SK-N-SH treated with all-trans-retinoic acid at 6 μM for 48 hours (cell line): ENCODE measurements around the gene TOP3A.

Experiments used
- ATAC-seq: fragments of 200-7000 bp; cut with Tn5 transposase; 3 replicates; pipeline ENCODE4 v1.9.1; 2020; ENCODE audit warnings: mild to moderate bottlenecking, moderate library complexity
- ARNTL ChIP-seq: fragments of 450-650 bp; formaldehyde crosslinking; IDR thresholded peaks from 2 replicates; pipeline ENCODE4 v1.5.0; 2020; ENCODE audit warnings: low read depth, mild to moderate bottlenecking, moderate library complexity, borderline replicate concordance
- BACH2 ChIP-seq: fragments of 250-450 bp; sonication (Bioruptor Pico); IDR thresholded peaks from 2 replicates; pipeline ENCODE4 v1.9.0; 2021; ENCODE audit warnings: mild to moderate bottlenecking, borderline replicate concordance
- CSDC2 ChIP-seq: fragments of 250-450 bp; sonication (Bioruptor Pico); IDR thresholded peaks from 2 replicates; pipeline ENCODE4 v1.5.0; 2020; ENCODE audit warnings: mild to moderate bottlenecking, moderate library complexity
- ESRRG ChIP-seq: fragments of 250-450 bp; sonication (Bioruptor Pico); IDR thresholded peaks from 2 replicates; pipeline ENCODE4 v1.6.1; 2021; ENCODE audit warnings: mild to moderate bottlenecking
- ISL1 ChIP-seq: fragments of 250-450 bp; sonication (Bioruptor Pico); IDR thresholded peaks from 2 replicates; pipeline ENCODE4 v2.1.2; 2022; ENCODE audit warnings: mild to moderate bottlenecking, moderate library complexity
- PPARA ChIP-seq: fragments of 250-450 bp; sonication (Bioruptor Pico); IDR thresholded peaks from 2 replicates; pipeline ENCODE4 v1.5.0; 2020; ENCODE audit warnings: mild to moderate bottlenecking, borderline replicate concordance
- RARB ChIP-seq: fragments of 250-450 bp; sonication (Bioruptor Pico); IDR thresholded peaks from 2 replicates; pipeline ENCODE4 v1.8.0; 2021; ENCODE audit warnings: mild to moderate bottlenecking, moderate library complexity
- SNAI2 ChIP-seq: fragments of 250-450 bp; sonication (Bioruptor Pico); IDR thresholded peaks from 2 replicates; pipeline ENCODE4 v1.5.0; 2020; ENCODE audit warnings: mild to moderate bottlenecking, moderate library complexity
- TOX ChIP-seq: fragments of 250-450 bp; sonication (Bioruptor Pico); IDR thresholded peaks from 2 replicates; pipeline ENCODE4 v1.8.0; 2021; ENCODE audit warnings: mild to moderate bottlenecking, moderate library complexity, borderline replicate concordance
- ZC3H10 ChIP-seq: fragments of 250-450 bp; sonication (Bioruptor Pico); IDR thresholded peaks from 2 replicates; pipeline ENCODE4 v1.5.1; 2021; ENCODE audit warnings: mild to moderate bottlenecking, moderate library complexity
- ZFP30 ChIP-seq: fragments of 450-650 bp; formaldehyde crosslinking; IDR thresholded peaks from 2 replicates; pipeline ENCODE4 v1.5.0; 2022; ENCODE audit warnings: mild to moderate bottlenecking, moderate library complexity
- TF ChIP-seq, protein P1 (sequence below): fragments of 250-450 bp; sonication (Bioruptor Pico); IDR thresholded peaks from 2 replicates; pipeline ENCODE4 v1.5.1; 2021; ENCODE audit warnings: mild to moderate bottlenecking, moderate library complexity
- TF ChIP-seq, protein P2 (sequence below): fragments of 250-450 bp; sonication (Bioruptor Pico); IDR thresholded peaks from 2 replicates; pipeline ENCODE4 v1.8.0; 2021; ENCODE audit warnings: low read depth, mild to moderate bottlenecking, moderate library complexity, borderline replicate concordance
- TF ChIP-seq, protein P3 (sequence below): fragments of 250-450 bp; sonication (Bioruptor Pico); IDR thresholded peaks from 2 replicates; pipeline ENCODE4 v1.8.0; 2020; ENCODE audit warnings: mild to moderate bottlenecking, moderate library complexity, borderline replicate concordance
- TF ChIP-seq, protein P4 (sequence below): fragments of 250-450 bp; sonication (Bioruptor Pico); IDR thresholded peaks from 2 replicates; pipeline ENCODE4 v1.5.1; 2020; ENCODE audit warnings: low read depth, mild to moderate bottlenecking, moderate library complexity
- TF ChIP-seq, protein P5 (sequence below): fragments of 250-450 bp; sonication (Bioruptor Pico); IDR thresholded peaks from 2 replicates; pipeline ENCODE4 v1.5.0; 2020; ENCODE audit warnings: mild to moderate bottlenecking, moderate library complexity

TOP3A gene

DNA sequence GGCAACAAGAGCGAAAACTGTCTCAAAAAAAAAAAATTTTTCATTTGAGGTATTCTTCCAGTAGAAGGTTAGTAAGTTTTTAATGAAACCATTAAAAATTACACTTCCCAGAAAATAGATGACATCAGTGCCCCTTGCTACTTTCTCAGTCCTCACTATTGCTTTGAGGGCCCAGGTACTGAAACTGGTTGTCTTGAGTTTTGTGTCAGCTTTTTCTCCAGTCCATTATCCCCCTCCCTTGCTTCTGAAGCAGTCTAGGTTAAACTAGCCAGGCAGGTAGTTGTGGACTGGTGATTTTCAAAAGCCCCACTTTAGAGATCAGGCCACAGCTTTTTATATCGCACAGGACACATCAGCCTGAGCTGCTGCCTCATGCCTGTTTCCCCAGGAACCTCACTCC lies 11.2 kb upstream of the TOP3A start:
- TF ChIP-seq ZC3H10 (CRISPR knock-in tag) (no peak), CSDC2 (CRISPR knock-in tag) (no peak), SNAI2 (no peak), ISL1 (CRISPR knock-in tag) (no peak), ARNTL (CRISPR knock-in tag) (no peak), ESRRG (CRISPR knock-in tag) (no peak)
- TF ChIP-seq, protein P1, sequence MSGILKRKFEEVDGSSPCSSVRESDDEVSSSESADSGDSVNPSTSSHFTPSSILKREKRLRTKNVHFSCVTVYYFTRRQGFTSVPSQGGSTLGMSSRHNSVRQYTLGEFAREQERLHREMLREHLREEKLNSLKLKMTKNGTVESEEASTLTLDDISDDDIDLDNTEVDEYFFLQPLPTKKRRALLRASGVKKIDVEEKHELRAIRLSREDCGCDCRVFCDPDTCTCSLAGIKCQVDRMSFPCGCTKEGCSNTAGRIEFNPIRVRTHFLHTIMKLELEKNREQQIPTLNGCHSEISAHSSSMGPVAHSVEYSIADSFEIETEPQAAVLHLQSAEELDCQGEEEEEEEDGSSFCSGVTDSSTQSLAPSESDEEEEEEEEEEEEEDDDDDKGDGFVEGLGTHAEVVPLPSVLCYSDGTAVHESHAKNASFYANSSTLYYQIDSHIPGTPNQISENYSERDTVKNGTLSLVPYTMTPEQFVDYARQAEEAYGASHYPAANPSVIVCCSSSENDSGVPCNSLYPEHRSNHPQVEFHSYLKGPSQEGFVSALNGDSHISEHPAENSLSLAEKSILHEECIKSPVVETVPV = no peak
- TF ChIP-seq, protein P2, sequence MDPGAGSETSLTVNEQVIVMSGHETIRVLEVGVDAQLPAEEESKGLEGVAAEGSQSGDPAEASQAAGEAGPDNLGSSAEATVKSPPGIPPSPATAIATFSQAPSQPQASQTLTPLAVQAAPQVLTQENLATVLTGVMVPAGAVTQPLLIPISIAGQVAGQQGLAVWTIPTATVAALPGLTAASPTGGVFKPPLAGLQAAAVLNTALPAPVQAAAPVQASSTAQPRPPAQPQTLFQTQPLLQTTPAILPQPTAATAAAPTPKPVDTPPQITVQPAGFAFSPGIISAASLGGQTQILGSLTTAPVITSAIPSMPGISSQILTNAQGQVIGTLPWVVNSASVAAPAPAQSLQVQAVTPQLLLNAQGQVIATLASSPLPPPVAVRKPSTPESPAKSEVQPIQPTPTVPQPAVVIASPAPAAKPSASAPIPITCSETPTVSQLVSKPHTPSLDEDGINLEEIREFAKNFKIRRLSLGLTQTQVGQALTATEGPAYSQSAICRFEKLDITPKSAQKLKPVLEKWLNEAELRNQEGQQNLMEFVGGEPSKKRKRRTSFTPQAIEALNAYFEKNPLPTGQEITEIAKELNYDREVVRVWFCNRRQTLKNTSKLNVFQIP (CRISPR knock-in tag) = no peak
- no peak for ATAC-seq

DNA sequence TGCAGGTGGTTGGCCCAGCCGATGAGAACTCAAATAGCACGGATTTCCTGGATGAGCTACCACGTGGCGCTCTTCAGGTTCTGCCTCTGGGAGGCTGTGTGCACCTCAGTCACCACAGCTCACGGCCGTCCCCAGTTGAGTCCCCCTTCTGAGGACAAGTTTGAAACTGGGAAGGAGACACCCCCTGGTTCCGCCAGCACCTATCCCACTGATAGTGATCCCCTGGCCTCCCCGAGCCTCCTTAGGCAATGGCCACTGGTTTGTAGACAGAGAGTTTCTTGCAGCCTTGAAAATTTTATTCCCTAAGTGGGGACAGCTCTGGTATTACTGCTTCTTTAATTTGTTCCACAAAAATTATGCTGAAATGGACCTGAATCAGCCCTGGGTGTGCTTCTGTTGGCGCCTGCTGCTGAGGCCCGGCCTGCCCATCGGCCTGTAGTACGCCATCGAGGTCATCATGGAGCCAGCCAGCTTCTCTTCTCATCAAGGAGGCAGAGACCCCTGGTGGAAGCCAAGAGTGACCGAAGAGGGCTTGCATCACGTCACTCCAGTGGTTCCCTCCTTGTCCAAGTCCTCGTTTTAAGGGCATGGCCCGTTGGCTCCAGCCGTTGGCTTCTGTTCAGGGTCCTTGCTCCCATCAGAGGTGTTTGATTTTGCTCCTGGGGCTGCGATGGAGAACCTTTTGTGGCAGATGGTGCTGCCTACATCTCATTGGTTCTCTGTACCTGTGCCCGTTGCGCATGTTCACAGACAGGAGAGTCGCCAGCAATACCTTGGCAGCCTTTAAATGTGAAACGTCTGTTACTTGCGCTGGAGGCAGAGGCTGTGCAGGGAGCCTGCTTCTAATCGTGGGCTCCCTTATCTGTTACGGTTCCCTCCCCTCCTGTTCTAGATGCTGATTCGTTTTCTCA lies 9.6 kb upstream of the TOP3A start:
- ATAC-seq = no peak

More for the DNA sequence above, 9.6 kb upstream of the TOP3A start:
- TF ChIP-seq TOX (CRISPR knock-in tag) (no peak), ZC3H10 (CRISPR knock-in tag) (no peak), BACH2 (no peak), RARB (CRISPR knock-in tag) (no peak), SNAI2 (no peak), ESRRG (CRISPR knock-in tag) (no peak), PPARA (no peak), ISL1 (CRISPR knock-in tag) (no peak), ZFP30 (CRISPR knock-in tag) (no peak)
- TF ChIP-seq, protein P1 = no peak
- TF ChIP-seq, protein P3, sequence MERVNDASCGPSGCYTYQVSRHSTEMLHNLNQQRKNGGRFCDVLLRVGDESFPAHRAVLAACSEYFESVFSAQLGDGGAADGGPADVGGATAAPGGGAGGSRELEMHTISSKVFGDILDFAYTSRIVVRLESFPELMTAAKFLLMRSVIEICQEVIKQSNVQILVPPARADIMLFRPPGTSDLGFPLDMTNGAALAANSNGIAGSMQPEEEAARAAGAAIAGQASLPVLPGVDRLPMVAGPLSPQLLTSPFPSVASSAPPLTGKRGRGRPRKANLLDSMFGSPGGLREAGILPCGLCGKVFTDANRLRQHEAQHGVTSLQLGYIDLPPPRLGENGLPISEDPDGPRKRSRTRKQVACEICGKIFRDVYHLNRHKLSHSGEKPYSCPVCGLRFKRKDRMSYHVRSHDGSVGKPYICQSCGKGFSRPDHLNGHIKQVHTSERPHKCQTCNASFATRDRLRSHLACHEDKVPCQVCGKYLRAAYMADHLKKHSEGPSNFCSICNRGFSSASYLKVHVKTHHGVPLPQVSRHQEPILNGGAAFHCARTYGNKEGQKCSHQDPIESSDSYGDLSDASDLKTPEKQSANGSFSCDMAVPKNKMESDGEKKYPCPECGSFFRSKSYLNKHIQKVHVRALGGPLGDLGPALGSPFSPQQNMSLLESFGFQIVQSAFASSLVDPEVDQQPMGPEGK (CRISPR knock-in tag) = no peak
- TF ChIP-seq, protein P4, sequence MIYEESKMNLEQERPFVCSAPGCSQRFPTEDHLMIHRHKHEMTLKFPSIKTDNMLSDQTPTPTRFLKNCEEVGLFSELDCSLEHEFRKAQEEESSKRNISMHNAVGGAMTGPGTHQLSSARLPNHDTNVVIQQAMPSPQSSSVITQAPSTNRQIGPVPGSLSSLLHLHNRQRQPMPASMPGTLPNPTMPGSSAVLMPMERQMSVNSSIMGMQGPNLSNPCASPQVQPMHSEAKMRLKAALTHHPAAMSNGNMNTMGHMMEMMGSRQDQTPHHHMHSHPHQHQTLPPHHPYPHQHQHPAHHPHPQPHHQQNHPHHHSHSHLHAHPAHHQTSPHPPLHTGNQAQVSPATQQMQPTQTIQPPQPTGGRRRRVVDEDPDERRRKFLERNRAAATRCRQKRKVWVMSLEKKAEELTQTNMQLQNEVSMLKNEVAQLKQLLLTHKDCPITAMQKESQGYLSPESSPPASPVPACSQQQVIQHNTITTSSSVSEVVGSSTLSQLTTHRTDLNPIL = no peak
- TF ChIP-seq, protein P2 (CRISPR knock-in tag) = no peak
- TF ChIP-seq, protein P5, sequence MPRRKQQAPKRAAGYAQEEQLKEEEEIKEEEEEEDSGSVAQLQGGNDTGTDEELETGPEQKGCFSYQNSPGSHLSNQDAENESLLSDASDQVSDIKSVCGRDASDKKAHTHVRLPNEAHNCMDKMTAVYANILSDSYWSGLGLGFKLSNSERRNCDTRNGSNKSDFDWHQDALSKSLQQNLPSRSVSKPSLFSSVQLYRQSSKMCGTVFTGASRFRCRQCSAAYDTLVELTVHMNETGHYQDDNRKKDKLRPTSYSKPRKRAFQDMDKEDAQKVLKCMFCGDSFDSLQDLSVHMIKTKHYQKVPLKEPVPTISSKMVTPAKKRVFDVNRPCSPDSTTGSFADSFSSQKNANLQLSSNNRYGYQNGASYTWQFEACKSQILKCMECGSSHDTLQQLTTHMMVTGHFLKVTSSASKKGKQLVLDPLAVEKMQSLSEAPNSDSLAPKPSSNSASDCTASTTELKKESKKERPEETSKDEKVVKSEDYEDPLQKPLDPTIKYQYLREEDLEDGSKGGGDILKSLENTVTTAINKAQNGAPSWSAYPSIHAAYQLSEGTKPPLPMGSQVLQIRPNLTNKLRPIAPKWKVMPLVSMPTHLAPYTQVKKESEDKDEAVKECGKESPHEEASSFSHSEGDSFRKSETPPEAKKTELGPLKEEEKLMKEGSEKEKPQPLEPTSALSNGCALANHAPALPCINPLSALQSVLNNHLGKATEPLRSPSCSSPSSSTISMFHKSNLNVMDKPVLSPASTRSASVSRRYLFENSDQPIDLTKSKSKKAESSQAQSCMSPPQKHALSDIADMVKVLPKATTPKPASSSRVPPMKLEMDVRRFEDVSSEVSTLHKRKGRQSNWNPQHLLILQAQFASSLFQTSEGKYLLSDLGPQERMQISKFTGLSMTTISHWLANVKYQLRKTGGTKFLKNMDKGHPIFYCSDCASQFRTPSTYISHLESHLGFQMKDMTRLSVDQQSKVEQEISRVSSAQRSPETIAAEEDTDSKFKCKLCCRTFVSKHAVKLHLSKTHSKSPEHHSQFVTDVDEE = no peak
